ENCODE results near the gene PRKAA1. TPM values are rescaled to one million over a fixed set of nuclear protein-coding genes. Genes with fewer than 3 reads are reported as not detected.

PRKAA1 gene
- polyA plus RNA-seq, 1 donor from 2014 or later: 66.9 TPM

- no peaks in the 10 kb centered on the region for H3K9me3 ChIP-seq (ENCODE audit: low read length)
- H3F3A ChIP-seq (ENCODE audit: insufficient read depth, low read length, poor library complexity, severe bottlenecking): no peaks in the 10 kb centered on the region
- H3K27ac ChIP-seq (ENCODE audit: low read length): no peak overlapping the region
- no peak for TF ChIP-seq EZH2 (IDR thresholded peaks at IDR 0.05; ENCODE audit: borderline replicate concordance, insufficient read depth, low read length, poor library complexity, severe bottlenecking)
- no peak for TF ChIP-seq CTCF (IDR thresholded peaks at IDR 0.05; ENCODE audit: poor library complexity, severe bottlenecking)
- no peak for TF ChIP-seq EP300 (conservative IDR thresholded peaks at IDR 0.05; ENCODE audit: poor library complexity, severe bottlenecking)
- TF ChIP-seq SMC3 (conservative IDR thresholded peaks at IDR 0.05; ENCODE audit: poor library complexity): no peak
- no peak for TF ChIP-seq RAD21 (conservative IDR thresholded peaks at IDR 0.05)
- no peak for TF ChIP-seq MXI1 (conservative IDR thresholded peaks at IDR 0.05; ENCODE audit: poor library complexity, severe bottlenecking)
- no peak for TF ChIP-seq POLR2AphosphoS5 (IDR thresholded peaks at IDR 0.05)
- H3K36me3 ChIP-seq (ENCODE audit: insufficient read depth, low read length): no peaks in the 10 kb centered on the region
- no peak overlapping the region for H3K4me2 ChIP-seq (ENCODE audit: low read length)
- no peak overlapping the region for H3K4me3 ChIP-seq (ENCODE audit: low read length)
- H3K9ac ChIP-seq (ENCODE audit: low read length): no peak overlapping the region
- no peaks in the 10 kb centered on the region for H3K79me2 ChIP-seq (replicated peaks; ENCODE audit: insufficient read depth, low read length)
- H2AFZ ChIP-seq (ENCODE audit: low read depth, low read length): no peak overlapping the region
- no peaks in the 10 kb centered on the region for H3K9me2 ChIP-seq (ENCODE audit: insufficient read depth, low read length)
- no peaks in the 10 kb centered on the region for H4K20me1 ChIP-seq (ENCODE audit: insufficient read depth)
- no peaks in the 10 kb centered on the region for H3K27me3 ChIP-seq (ENCODE audit: insufficient read depth, low read depth, low read length)
These were observed 44.2 kb upstream of the PRKAA1 start for GRCh38 chr5:40842351-40842750.

GRCh38 chr5:40841068-40841805 lies 43.1 kb upstream of the PRKAA1 start, which contains the start of gene CARD6:
TSS of gene CARD6 (plus strand) at chr5:40841367. CDS start at chr5:40841383, 16 bp downstream.
- no peaks in the 10 kb centered on the region for H4K20me1 ChIP-seq (ENCODE audit: insufficient read depth)
- H3K4me2 ChIP-seq (ENCODE audit: low read length): no peak within 1 kb of the TSS
- H3K9me2 ChIP-seq (ENCODE audit: insufficient read depth, low read length): no peaks in the 10 kb centered on the region
- H2AFZ ChIP-seq (ENCODE audit: low read depth, low read length): no peak within 1 kb of the TSS
- TF ChIP-seq EZH2 (IDR thresholded peaks at IDR 0.05; ENCODE audit: borderline replicate concordance, insufficient read depth, low read length, poor library complexity, severe bottlenecking) (no peak), SMC3 (conservative IDR thresholded peaks at IDR 0.05; ENCODE audit: poor library complexity) (no peak), REST (IDR thresholded peaks at IDR 0.05; ENCODE audit: borderline replicate concordance) (no peak), MXI1 (conservative IDR thresholded peaks at IDR 0.05; ENCODE audit: poor library complexity, severe bottlenecking) (no peak), EP300 (conservative IDR thresholded peaks at IDR 0.05; ENCODE audit: poor library complexity, severe bottlenecking) (no peak), POLR2AphosphoS5 (IDR thresholded peaks at IDR 0.05) (no peak), TAF1 (IDR thresholded peaks at IDR 0.05; ENCODE audit: low read depth) (no peak), RAD21 (conservative IDR thresholded peaks at IDR 0.05) (no peak), CTCF (IDR thresholded peaks at IDR 0.05; ENCODE audit: poor library complexity, severe bottlenecking) (no peak)
- no peaks in the 10 kb centered on the region for H3K36me3 ChIP-seq (ENCODE audit: insufficient read depth, low read length)
- no peak within 1 kb of the TSS for H3K27ac ChIP-seq (ENCODE audit: low read length)
- no peak within 1 kb of the TSS for H3K4me3 ChIP-seq (ENCODE audit: low read length)
- no peak within 1 kb of the TSS for H3K9ac ChIP-seq (ENCODE audit: low read length)
- H3K79me2 ChIP-seq (replicated peaks; ENCODE audit: insufficient read depth, low read length): no peaks in the 10 kb centered on the region
- H3K9me3 ChIP-seq (ENCODE audit: low read length): no peaks in the 10 kb centered on the region
- H3K27me3 ChIP-seq (ENCODE audit: insufficient read depth, low read depth, low read length): no peaks in the 10 kb centered on the region
- no peaks in the 10 kb centered on the region for H3F3A ChIP-seq (ENCODE audit: insufficient read depth, low read length, poor library complexity, severe bottlenecking)

Measured in neural cell (in vitro differentiated cells).